Activated CD8-positive, alpha-beta memory T cell treated with anti-CD3 and anti-CD28 coated beads, Interleukin-2, amount 50 U/mL, for 48 hours (primary cell): ENCODE data around the gene TESK1.
"Not testable (repeated sequence)": the region's sequence is repeated elsewhere in the genome, so short reads cannot be mapped to it uniquely, and the experiment has no call there.

ENCODE experiments used
- DNase-seq: peaks from one replicate; pipeline ENCODE4 v3.0.0-alpha.2; 2020

Gene TESK1

GRCh38 chr9:35616681-35617459 lies 11.8 kb downstream of the TESK1 start:
- DNase-seq, result peak; percentile 84

GRCh38 chr9:35617548-35617947 lies 12.5 kb downstream of the TESK1 start:
- DNase-seq, result no peak

GRCh38 chr9:35618325-35618727 lies 13.3 kb downstream of the TESK1 start, which contains the start of gene CD72:
CD72 (minus strand) TSS chr9:35618413; CDS start chr9:35618303, 110 bp downstream.
- no peak for DNase-seq

GRCh38 chr9:35618854-35619799 lies 14.1 kb downstream of the TESK1 start:
- DNase-seq, result peak; percentile 74

- no peak for DNase-seq
These were observed 14.7 kb downstream of the TESK1 start for GRCh38 chr9:35619800-35620158.

GRCh38 chr9:35627575-35627974 lies 22.5 kb downstream of the TESK1 start:
- no peak for DNase-seq

- no peak for DNase-seq
These were observed 23.4 kb downstream of the TESK1 start for GRCh38 chr9:35628389-35628991.

GRCh38 chr9:35629597-35629996 lies 24.5 kb downstream of the TESK1 start:
- DNase-seq, result no peak

- DNase-seq, result no peak
These were observed 30.7 kb downstream of the TESK1 start for GRCh38 chr9:35635730-35636129.

GRCh38 chr9:35636135-35636876 lies 31.2 kb downstream of the TESK1 start:
- DNase-seq, result no peak

- DNase-seq, result peak; percentile 1
These were observed 31.8 kb downstream of the TESK1 start for GRCh38 chr9:35636877-35637246.

GRCh38 chr9:35637427-35637955 lies 32.4 kb downstream of the TESK1 start:
- DNase-seq, result peak; percentile 32

- DNase-seq, result not testable (repeated sequence)
These were observed 33.7 kb downstream of the TESK1 start for GRCh38 chr9:35638751-35639150.

- DNase-seq, result not testable (repeated sequence)
These were observed 34.2 kb downstream of the TESK1 start for GRCh38 chr9:35639225-35639624.

- DNase-seq, result no peak
These were observed 34.6 kb downstream of the TESK1 start for GRCh38 chr9:35639631-35640030.

- DNase-seq, result not testable (repeated sequence)
These were observed 35.4 kb downstream of the TESK1 start for GRCh38 chr9:35640431-35640830.

- not testable (repeated sequence) for DNase-seq
These were observed 36.4 kb downstream of the TESK1 start for GRCh38 chr9:35641478-35641877.

GRCh38 chr9:35643046-35643445 lies 38.0 kb downstream of the TESK1 start:
- DNase-seq, result no peak

GRCh38 chr9:35645736-35646135 lies 40.7 kb downstream of the TESK1 start:
- DNase-seq, result not testable (repeated sequence)

- no peak for DNase-seq
These were observed 41.1 kb downstream of the TESK1 start for GRCh38 chr9:35646153-35646532.

- peak; percentile 96 for DNase-seq
These were observed 41.6 kb downstream of the TESK1 start for GRCh38 chr9:35646533-35647265.
